Epithelial cell of esophagus (primary cell): Measurements from ENCODE around the gene SPDYE4.

Experiments
- DNase-seq: peaks from one replicate; pipeline ENCODE4 v3.0.0; 2010; ENCODE audit warnings: low read depth
- H3K4me3 ChIP-seq: 2 replicates; pipeline ENCODE4 v1.5.1; 2011; ENCODE audit warnings: mild to moderate bottlenecking, low read length, control low read depth
- CTCF ChIP-seq: IDR thresholded peaks from 2 replicates; pipeline ENCODE4 v1.5.1; 2011; ENCODE audit warnings: low read depth, mild to moderate bottlenecking, low read length, control low read depth, inconsistent platforms; ENCODE audit not compliant: insufficient read depth; ENCODE audit errors: missing control alignments

The SPDYE4 gene

GRCh38 chr17:8746501-8747236 lies 11.7 kb downstream of the SPDYE4 start:
- no peak for TF ChIP-seq CTCF
- H3K4me3 ChIP-seq: peak overlapping the region; percentile 49
- DNase-seq: no peak

- DNase-seq: peak; percentile 45
Measured at GRCh38 chr17:8745586-8746500, 12.5 kb downstream of the SPDYE4 start.

GRCh38 chr17:8744086-8744785 lies 14.1 kb downstream of the SPDYE4 start:
- H3K4me3 ChIP-seq: no peak overlapping the region
- DNase-seq: no peak
- no peak for TF ChIP-seq CTCF

More at GRCh38 chr17:8745586-8746500, 12.5 kb downstream of the SPDYE4 start:
- TF ChIP-seq CTCF: peak; percentile 45
- peak overlapping the region; percentile 49 for H3K4me3 ChIP-seq

- DNase-seq: no peak
- TF ChIP-seq CTCF: no peak
- no peak overlapping the region for H3K4me3 ChIP-seq
Measured at GRCh38 chr17:8742819-8743218, 15.5 kb downstream of the SPDYE4 start.

GRCh38 chr17:8742274-8742673 lies 16.1 kb downstream of the SPDYE4 start:
- DNase-seq: no peak
- H3K4me3 ChIP-seq: no peak overlapping the region
- no peak for TF ChIP-seq CTCF

GRCh38 chr17:8741771-8742170 lies 16.6 kb downstream of the SPDYE4 start:
- DNase-seq: no peak
- no peak overlapping the region for H3K4me3 ChIP-seq
- no peak for TF ChIP-seq CTCF
